ENCODE data around the gene CHMP1B. TPM values are rescaled to one million over a fixed set of nuclear protein-coding genes. Genes with fewer than 3 reads are reported as not detected.

Gene CHMP1B
- total and polyA plus RNA-seq, 8 donors: 17.9 to 96.0 (median 39.5) TPM

DNA sequence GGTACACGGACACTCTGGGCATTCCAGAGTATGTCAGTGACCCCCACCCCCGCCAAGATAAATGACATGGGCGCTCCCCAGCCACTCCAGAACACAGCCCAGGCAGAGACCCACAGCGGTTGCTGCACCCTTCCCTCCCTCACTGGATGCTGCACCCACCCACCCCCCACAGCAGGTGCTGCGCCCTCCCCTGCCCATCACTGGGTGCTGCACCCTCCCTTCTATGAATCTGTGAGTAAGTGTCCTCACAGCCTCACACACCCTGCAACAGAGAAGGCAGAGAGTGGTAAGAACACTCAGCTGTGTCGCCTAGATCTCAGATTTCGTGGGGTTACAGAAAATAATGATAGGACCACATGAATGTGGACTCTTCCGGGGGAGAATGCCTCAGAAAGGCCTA lies 23.5 kb downstream of the CHMP1B start:
- no peak for DNase-seq
- intact Hi-C loops (cut with DNase I; ENCODE audit: low total_unique reads): loop anchor here (10.0 kb wide), 1 partner anchor 140 kb away; no protein-coding TSS in a partner anchor

DNA sequence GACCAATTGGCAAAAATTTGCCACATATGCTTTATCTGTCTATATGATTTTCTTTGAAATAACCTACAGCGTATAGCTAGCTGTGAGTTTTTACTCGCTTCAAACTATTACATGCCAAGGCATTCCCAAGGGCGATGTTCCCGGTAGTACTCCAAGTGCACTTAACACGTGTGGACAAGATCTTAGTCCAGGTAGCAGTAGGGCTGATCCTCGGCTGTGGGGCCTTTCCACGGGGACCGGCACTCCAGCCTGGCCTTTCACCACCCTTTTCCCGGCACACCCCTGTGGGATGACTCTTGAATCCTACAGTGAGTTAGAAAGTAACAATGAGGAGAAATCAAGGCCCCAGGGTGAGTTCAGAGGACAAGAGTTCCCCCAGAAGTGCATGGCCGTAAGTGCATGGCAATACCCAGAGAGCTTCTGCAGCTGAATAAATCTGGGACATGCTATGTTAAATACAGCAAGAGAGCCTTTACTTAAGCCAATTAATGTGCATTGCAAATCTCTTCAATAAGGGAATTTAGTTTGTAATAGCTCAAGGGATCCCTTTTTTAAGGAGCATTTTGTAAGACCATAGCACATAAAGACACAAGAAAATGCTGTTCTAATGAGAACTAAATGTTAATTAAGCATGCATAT lies 26.4 kb downstream of the CHMP1B start:
- intact Hi-C loops (cut with DNase I; ENCODE audit: low total_unique reads): loop anchor here (10.0 kb wide), 1 partner anchor 143 kb away; no protein-coding TSS in a partner anchor
- peaks cover 0 to 4% (median 1%) of the 10 kb centered on the region in 4 donors for H3K4me1 ChIP-seq
- no peak for DNase-seq
- H3K36me3 ChIP-seq: peaks cover 4 to 53% (median 39%) of the 10 kb centered on the region in 4 donors
- no peak overlapping the region for H3K4me3 ChIP-seq
- H3K9me3 ChIP-seq: no peaks in the 10 kb centered on the region
- H3K27ac ChIP-seq: no peak overlapping the region
- WGBS, 5 donors: 89 to 94% (median 93%) methylated on average over 10 of the region's 10 CpGs
- H3K27me3 ChIP-seq: no peaks in the 10 kb centered on the region
- TF ChIP-seq EP300 (IDR thresholded peaks at IDR 0.05) (no peak), CTCF (IDR thresholded peaks at IDR 0.05) (no peak), POLR2AphosphoS5 (IDR thresholded peaks at IDR 0.05) (no peak), POLR2A (IDR thresholded peaks at IDR 0.05) (no peak)

More for the DNA sequence above, 23.5 kb downstream of the CHMP1B start:
- TF ChIP-seq EP300 (IDR thresholded peaks at IDR 0.05): no peak
- no peak for TF ChIP-seq CTCF (IDR thresholded peaks at IDR 0.05)
- peaks cover 0 to 6% (median 2%) of the 10 kb centered on the region in 4 donors for H3K4me1 ChIP-seq
- H3K36me3 ChIP-seq: peaks cover 4 to 27% (median 20%) of the 10 kb centered on the region in 4 donors
- no peak overlapping the region for H3K4me3 ChIP-seq
- no peak overlapping the region for H3K27ac ChIP-seq
- H3K9me3 ChIP-seq: no peaks in the 10 kb centered on the region
- WGBS, 5 donors: 75 to 87% (median 77%) methylated on average over 7 to 8 of the region's 8 CpGs
- H3K27me3 ChIP-seq: no peaks in the 10 kb centered on the region

GRCh38 chr18:11880586-11881304 lies 29.5 kb downstream of the CHMP1B start:
- H3K4me3 ChIP-seq: no peak overlapping the region
- 83 to 90% (median 88%) methylated on average over 27 to 30 of the region's 30 CpGs for WGBS, 5 donors
- TF ChIP-seq CTCF (IDR thresholded peaks at IDR 0.05) (no peak), POLR2AphosphoS5 (IDR thresholded peaks at IDR 0.05) (no peak)

DNA sequence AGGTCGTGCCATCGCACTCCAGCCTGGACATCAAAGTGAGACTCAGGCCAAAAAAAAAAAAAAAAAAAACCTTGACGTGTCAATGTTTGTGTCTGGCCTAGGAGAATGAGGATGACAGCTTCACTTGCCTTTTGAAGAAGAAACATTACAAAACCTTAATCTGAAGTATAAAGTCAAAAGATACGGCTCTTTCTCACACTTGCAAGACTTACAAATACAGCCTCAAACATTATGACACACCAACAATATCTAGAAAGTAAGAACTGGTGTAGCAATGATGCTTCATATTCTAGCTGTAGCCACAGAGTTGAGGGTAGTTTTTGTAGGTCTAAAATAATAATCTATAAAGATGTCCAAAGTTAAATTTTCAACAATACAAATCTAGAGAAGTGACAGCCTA lies 31.4 kb downstream of the CHMP1B start:
- no peak overlapping the region for H3K27ac ChIP-seq
- DNase-seq: no peak
- TF ChIP-seq CTCF (IDR thresholded peaks at IDR 0.05) (no peak), EP300 (IDR thresholded peaks at IDR 0.05) (no peak), POLR2AphosphoS5 (IDR thresholded peaks at IDR 0.05) (no peak), POLR2A (IDR thresholded peaks at IDR 0.05) (no peak)
- intact Hi-C loops (cut with DNase I; ENCODE audit: low total_unique reads): no loop called here
- H3K9me3 ChIP-seq: no peaks in the 10 kb centered on the region
- H3K36me3 ChIP-seq: peaks cover 14 to 72% (median 63%) of the 10 kb centered on the region in 4 donors
- no peaks in the 10 kb centered on the region for H3K27me3 ChIP-seq
- H3K4me1 ChIP-seq: peaks cover 0 to 6% (median 0%) of the 10 kb centered on the region in 4 donors
- H3K4me3 ChIP-seq: no peak overlapping the region
- 58 to 89% (median 73%) methylated on average over 4 of the region's 4 CpGs for WGBS, 5 donors

More at GRCh38 chr18:11880586-11881304, 29.5 kb downstream of the CHMP1B start:
- Histone ChIP-seq H3K9me3 (no peaks in the 10 kb centered on the region), H3K27ac (no peak overlapping the region), H3K36me3 (peaks cover 13 to 70% (median 56%) of the 10 kb centered on the region in 4 donors), H3K4me1 (peaks cover 0 to 5% (median 0%) of the 10 kb centered on the region in 4 donors), H3K27me3 (no peaks in the 10 kb centered on the region)
- DNase-seq: no peak
- intact Hi-C loops (cut with DNase I; ENCODE audit: low total_unique reads): no loop called here
